ENCODE data around the gene PLA2G6.

DNA sequence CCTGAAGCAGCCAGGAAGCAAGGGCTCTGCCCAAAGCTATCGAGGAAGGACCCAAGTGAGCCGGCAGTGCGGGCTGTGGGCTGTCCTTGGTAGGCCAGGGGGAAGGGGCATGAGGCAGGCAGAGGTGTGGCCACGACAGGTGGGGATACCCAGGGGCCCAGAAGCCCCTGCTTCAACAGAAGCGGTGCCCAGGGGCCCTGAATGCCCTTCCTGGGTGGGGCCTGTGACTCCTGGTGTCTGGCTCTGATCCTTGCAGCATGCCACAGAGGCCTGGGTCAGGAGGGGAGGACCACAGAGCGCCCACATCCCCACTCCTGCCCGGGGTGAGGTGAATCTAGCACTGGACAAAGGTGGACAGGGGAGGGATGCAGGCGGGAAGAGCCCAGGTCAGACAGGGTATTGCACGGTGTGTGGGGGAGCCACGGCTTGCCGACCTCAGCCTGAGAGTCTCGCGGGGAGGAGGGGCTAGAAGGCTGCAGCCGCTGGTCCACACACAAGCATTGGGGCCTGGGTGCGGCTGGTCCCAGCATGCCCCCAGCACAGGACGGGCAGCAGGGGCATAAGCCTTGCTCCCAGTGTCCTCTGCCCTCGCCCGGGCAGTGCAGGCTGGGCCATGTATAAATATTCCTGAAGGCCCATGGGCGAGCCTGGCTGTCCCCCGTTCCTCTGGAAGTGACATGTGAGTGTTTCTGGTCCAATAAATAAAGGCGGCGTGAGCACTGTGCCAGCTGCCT is 39.2 kb upstream of the PLA2G6 start:
- TF ChIP-seq, protein P1, sequence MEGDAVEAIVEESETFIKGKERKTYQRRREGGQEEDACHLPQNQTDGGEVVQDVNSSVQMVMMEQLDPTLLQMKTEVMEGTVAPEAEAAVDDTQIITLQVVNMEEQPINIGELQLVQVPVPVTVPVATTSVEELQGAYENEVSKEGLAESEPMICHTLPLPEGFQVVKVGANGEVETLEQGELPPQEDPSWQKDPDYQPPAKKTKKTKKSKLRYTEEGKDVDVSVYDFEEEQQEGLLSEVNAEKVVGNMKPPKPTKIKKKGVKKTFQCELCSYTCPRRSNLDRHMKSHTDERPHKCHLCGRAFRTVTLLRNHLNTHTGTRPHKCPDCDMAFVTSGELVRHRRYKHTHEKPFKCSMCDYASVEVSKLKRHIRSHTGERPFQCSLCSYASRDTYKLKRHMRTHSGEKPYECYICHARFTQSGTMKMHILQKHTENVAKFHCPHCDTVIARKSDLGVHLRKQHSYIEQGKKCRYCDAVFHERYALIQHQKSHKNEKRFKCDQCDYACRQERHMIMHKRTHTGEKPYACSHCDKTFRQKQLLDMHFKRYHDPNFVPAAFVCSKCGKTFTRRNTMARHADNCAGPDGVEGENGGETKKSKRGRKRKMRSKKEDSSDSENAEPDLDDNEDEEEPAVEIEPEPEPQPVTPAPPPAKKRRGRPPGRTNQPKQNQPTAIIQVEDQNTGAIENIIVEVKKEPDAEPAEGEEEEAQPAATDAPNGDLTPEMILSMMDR (IDR thresholded peaks at IDR 0.05), result no peak
- TF ChIP-seq POLR2A (IDR thresholded peaks at IDR 0.05), result no peak
